Measurements from ENCODE around the gene CFAP100.

Gene CFAP100

GRCh38 chr3:126454437-126455198 lies 59.9 kb downstream of the CFAP100 start:
- H3K27ac ChIP-seq, result no peak overlapping the region
- TF ChIP-seq CTCF (IDR thresholded peaks at IDR 0.05) (no peak), ZFX (IDR thresholded peaks at IDR 0.05; ENCODE audit: borderline replicate concordance) (no peak)

- H3K27ac ChIP-seq, result no peak overlapping the region
Measured at GRCh38 chr3:126456211-126456610, 61.5 kb downstream of the CFAP100 start.

GRCh38 chr3:126456766-126457388 lies 62.2 kb downstream of the CFAP100 start:
- no peak overlapping the region for H3K27ac ChIP-seq
- TF ChIP-seq CTCF (IDR thresholded peaks at IDR 0.05), result no peak

More at GRCh38 chr3:126456211-126456610, 61.5 kb downstream of the CFAP100 start:
- TF ChIP-seq ZFX (IDR thresholded peaks at IDR 0.05; ENCODE audit: borderline replicate concordance), result no peak
- no peak for TF ChIP-seq CTCF (IDR thresholded peaks at IDR 0.05)

- no peak overlapping the region for H3K27ac ChIP-seq
- TF ChIP-seq CTCF (IDR thresholded peaks at IDR 0.05) (no peak), ZFX (IDR thresholded peaks at IDR 0.05; ENCODE audit: borderline replicate concordance) (no peak)
Measured at GRCh38 chr3:126459111-126459762, 64.5 kb downstream of the CFAP100 start.

- no peak overlapping the region for H3K27ac ChIP-seq
Measured at GRCh38 chr3:126459763-126460127, 65.0 kb downstream of the CFAP100 start.

GRCh38 chr3:126460381-126460780 lies 65.7 kb downstream of the CFAP100 start:
- no peak overlapping the region for H3K27ac ChIP-seq
- TF ChIP-seq ZFX (IDR thresholded peaks at IDR 0.05; ENCODE audit: borderline replicate concordance) (no peak), CTCF (IDR thresholded peaks at IDR 0.05) (no peak)

More at GRCh38 chr3:126459763-126460127, 65.0 kb downstream of the CFAP100 start:
- TF ChIP-seq ZFX (IDR thresholded peaks at IDR 0.05; ENCODE audit: borderline replicate concordance) (no peak), CTCF (IDR thresholded peaks at IDR 0.05) (no peak)
